ENCODE measurements around the gene DDX25. TPM values are rescaled to one million over a fixed set of nuclear protein-coding genes. Genes with fewer than 3 reads are reported as not detected.

The DDX25 gene
- total and polyA plus RNA-seq, 2 of the 13 experiments (the other 11 are each of a cell fraction or from before 2014, with no cell fraction given): 0.17 to 0.29 TPM

DNA sequence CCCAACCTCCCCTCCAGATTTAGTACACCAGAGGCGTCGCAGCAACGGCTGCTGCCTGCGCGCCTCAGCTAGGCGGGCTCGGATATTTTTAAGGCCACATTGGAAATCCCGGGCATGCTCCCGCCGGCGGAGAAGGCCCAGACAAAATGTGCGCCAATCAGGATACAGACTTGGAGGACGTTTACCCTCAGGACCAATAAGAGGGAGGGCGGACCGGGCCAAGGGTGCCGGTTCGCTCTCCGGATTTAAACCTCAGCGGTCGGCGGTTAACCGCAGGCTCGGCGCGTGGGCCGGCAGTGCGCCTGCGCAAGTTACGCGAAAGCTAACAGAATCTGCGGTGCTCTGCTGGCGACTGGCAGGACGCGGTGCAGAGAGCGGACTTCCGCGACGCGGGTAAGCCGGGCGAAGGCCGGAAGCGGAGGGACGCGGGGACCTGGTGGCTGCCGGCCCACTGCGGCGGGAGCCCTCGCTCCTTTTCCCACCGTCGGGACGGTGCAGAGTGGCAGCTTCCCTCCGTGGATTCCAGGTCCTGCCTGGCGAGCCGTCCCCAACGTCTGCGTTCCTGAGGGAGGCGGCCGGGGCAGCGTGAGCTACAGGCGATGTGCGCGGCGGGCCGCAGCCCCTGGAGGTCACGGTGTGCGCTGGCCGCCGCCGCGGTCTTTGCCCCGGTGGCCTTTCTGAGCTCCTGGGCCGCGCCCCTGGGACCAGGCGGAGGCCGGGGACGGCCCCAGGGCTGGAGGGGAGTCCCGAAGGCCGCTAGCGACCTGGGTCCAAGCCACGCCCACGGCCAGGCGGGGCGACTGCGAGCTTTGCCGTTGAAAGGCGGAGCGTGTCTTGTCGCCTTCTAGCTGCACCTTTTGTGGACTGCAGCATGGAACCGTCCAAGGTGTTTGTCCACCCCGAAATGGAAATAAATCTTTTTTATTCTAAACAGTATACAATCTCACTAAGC lies 16.7 kb upstream of the DDX25 start, which contains the start of gene HYLS1 (continued):
- TF ChIP-seq, protein P1, sequence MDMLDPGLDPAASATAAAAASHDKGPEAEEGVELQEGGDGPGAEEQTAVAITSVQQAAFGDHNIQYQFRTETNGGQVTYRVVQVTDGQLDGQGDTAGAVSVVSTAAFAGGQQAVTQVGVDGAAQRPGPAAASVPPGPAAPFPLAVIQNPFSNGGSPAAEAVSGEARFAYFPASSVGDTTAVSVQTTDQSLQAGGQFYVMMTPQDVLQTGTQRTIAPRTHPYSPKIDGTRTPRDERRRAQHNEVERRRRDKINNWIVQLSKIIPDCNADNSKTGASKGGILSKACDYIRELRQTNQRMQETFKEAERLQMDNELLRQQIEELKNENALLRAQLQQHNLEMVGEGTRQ (IDR thresholded peaks at IDR 0.05; ENCODE audit: low read depth, low read length): no peak
- TF ChIP-seq, protein P1 (CRISPR knock-in tag; IDR thresholded peaks at IDR 0.05; ENCODE audit: borderline replicate concordance): no peak
- TF ChIP-seq ZNF430 (CRISPR knock-in tag; IDR thresholded peaks at IDR 0.05): 0 out of 2 replicates have a peak, but pooled peaks have one; percentile 67
- TF ChIP-seq ZNF883 (CRISPR knock-in tag; IDR thresholded peaks at IDR 0.05; ENCODE audit: not compliant biosample characterization): peak; percentile 39
- TF ChIP-seq RXRA (CRISPR knock-in tag; IDR thresholded peaks at IDR 0.05): 0 out of 2 replicates have a peak, but pooled peaks have one; percentile 58
- no peak for TF ChIP-seq MEIS2 (CRISPR knock-in tag; IDR thresholded peaks at IDR 0.05)
- peak; percentile 80 for TF ChIP-seq ZNF749 (CRISPR knock-in tag; IDR thresholded peaks at IDR 0.05; ENCODE audit: borderline replicate concordance)
- TF ChIP-seq KDM4B (CRISPR knock-in tag; IDR thresholded peaks at IDR 0.05): no peak
- TF ChIP-seq ZFP1 (CRISPR knock-in tag; IDR thresholded peaks at IDR 0.05): no peak
- no peak; the same call in 1 of the 2 replicates for TF ChIP-seq ZNF253 (CRISPR knock-in tag; IDR thresholded peaks at IDR 0.05; ENCODE audit: borderline replicate concordance)
- TF ChIP-seq ZNF12 (CRISPR knock-in tag; IDR thresholded peaks at IDR 0.05): no peak
- TF ChIP-seq U2AF1 (optimal IDR thresholded peaks at IDR 0.05; ENCODE audit: low read depth, low read length): no peak
- 0 out of 2 replicates have a peak, but pooled peaks have one; percentile 20 for TF ChIP-seq ZNF333 (CRISPR knock-in tag; IDR thresholded peaks at IDR 0.05; ENCODE audit: borderline replicate concordance)
- no peak for TF ChIP-seq ZNF230 (CRISPR knock-in tag; IDR thresholded peaks at IDR 0.05)
- peak; percentile 47 for TF ChIP-seq AGO2 (optimal IDR thresholded peaks at IDR 0.05; ENCODE audit: low read depth, low read length)
- TF ChIP-seq ZNF33A (CRISPR knock-in tag; IDR thresholded peaks at IDR 0.05; ENCODE audit: borderline replicate concordance): no peak
- 0 out of 2 replicates have a peak, but pooled peaks have one; percentile 57 for TF ChIP-seq TOPORS (CRISPR knock-in tag; IDR thresholded peaks at IDR 0.05)
- TF ChIP-seq, protein P2, sequence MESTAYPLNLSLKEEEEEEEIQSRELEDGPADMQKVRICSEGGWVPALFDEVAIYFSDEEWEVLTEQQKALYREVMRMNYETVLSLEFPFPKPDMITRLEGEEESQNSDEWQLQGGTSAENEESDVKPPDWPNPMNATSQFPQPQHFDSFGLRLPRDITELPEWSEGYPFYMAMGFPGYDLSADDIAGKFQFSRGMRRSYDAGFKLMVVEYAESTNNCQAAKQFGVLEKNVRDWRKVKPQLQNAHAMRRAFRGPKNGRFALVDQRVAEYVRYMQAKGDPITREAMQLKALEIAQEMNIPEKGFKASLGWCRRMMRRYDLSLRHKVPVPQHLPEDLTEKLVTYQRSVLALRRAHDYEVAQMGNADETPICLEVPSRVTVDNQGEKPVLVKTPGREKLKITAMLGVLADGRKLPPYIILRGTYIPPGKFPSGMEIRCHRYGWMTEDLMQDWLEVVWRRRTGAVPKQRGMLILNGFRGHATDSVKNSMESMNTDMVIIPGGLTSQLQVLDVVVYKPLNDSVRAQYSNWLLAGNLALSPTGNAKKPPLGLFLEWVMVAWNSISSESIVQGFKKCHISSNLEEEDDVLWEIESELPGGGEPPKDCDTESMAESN (CRISPR knock-in tag; conservative IDR thresholded peaks at IDR 0.05): peak; percentile 69
- TF ChIP-seq NBN (conservative IDR thresholded peaks at IDR 0.05): no peak
- TF ChIP-seq SP1 (IDR thresholded peaks at IDR 0.05): no peak
- TF ChIP-seq SP1 (CRISPR knock-in tag; IDR thresholded peaks at IDR 0.05): 0 out of 2 replicates have a peak, but pooled peaks have one; percentile 25
- TF ChIP-seq, protein P3, sequence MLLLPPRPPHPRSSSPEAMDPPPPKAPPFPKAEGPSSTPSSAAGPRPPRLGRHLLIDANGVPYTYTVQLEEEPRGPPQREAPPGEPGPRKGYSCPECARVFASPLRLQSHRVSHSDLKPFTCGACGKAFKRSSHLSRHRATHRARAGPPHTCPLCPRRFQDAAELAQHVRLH (CRISPR knock-in tag; IDR thresholded peaks at IDR 0.05; ENCODE audit: borderline replicate concordance, low read depth): peak; percentile 55; the same call in 1 of the 2 replicates
- TF ChIP-seq ZNF703 (CRISPR knock-in tag; IDR thresholded peaks at IDR 0.05; ENCODE audit: borderline replicate concordance): no peak
- TF ChIP-seq HMG20B (CRISPR knock-in tag; conservative IDR thresholded peaks at IDR 0.05): no peak
- TF ChIP-seq ZFX (CRISPR knock-in tag; IDR thresholded peaks at IDR 0.05; ENCODE audit: low read depth): peak; percentile 92
